MV-4-11 (cell line): ENCODE results near the gene BRD3.
"Not testable (repeated sequence)": the region's sequence is repeated elsewhere in the genome, so short reads cannot be mapped to it uniquely, and the experiment has no call there.

Experiments
- DNase-seq: peaks from one replicate; lab custom pipeline; 2025; lab: John Stamatoyannopoulos, UW

Gene BRD3

GRCh38 chr9:134067904-134068743, at the start of gene BRD3:
TSS of gene BRD3 (minus strand) at chr9:134068026. CDS start at chr9:134053477, 14,549 bp downstream.
- peak; percentile 73 for DNase-seq

- DNase-seq, result no peak
Measured at GRCh38 chr9:134112561-134112960, 44.7 kb upstream of the BRD3 start.

- DNase-seq, result no peak
Measured at GRCh38 chr9:134111064-134111463, 43.2 kb upstream of the BRD3 start.

GRCh38 chr9:134103391-134103998, 35.7 kb upstream of the BRD3 start:
- DNase-seq, result no peak

- no peak for DNase-seq
Measured at GRCh38 chr9:134101623-134102149, 33.9 kb upstream of the BRD3 start.

- peak; percentile 54 for DNase-seq
Measured at GRCh38 chr9:134101133-134101532, 33.3 kb upstream of the BRD3 start.

GRCh38 chr9:134100040-134100439, 32.2 kb upstream of the BRD3 start:
- no peak for DNase-seq

GRCh38 chr9:134099123-134099761, 31.4 kb upstream of the BRD3 start:
- DNase-seq, result peak; percentile 66

GRCh38 chr9:134089972-134090371, 22.1 kb upstream of the BRD3 start:
- no peak for DNase-seq

- DNase-seq, result no peak
Measured at GRCh38 chr9:134088063-134088725, 20.4 kb upstream of the BRD3 start.

GRCh38 chr9:134085674-134086073, 17.8 kb upstream of the BRD3 start:
- no peak for DNase-seq

- DNase-seq, result no peak
Measured at GRCh38 chr9:134083451-134083850, 15.6 kb upstream of the BRD3 start.

GRCh38 chr9:134076644-134077043, 8.8 kb upstream of the BRD3 start:
- DNase-seq, result no peak

GRCh38 chr9:134075689-134076088, 7.9 kb upstream of the BRD3 start:
- DNase-seq, result not testable (repeated sequence)

- no peak for DNase-seq
Measured at GRCh38 chr9:134073500-134073899, 5.7 kb upstream of the BRD3 start.

- not testable (repeated sequence) for DNase-seq
Measured at GRCh38 chr9:134072683-134073082, 4.9 kb upstream of the BRD3 start.

GRCh38 chr9:134071149-134071548, 3.3 kb upstream of the BRD3 start:
- no peak for DNase-seq

- no peak for DNase-seq
Measured at GRCh38 chr9:134069480-134070399, 1.9 kb upstream of the BRD3 start.

- peak; percentile 57 for DNase-seq
Measured at GRCh38 chr9:134068744-134069479, 1.1 kb upstream of the BRD3 start.
